Endothelial cell of umbilical vein (primary cell): ENCODE data around the gene ZFP36. TPM values are rescaled to one million over a fixed set of nuclear protein-coding genes. Genes with fewer than 3 reads are reported as not detected.

Experiments
- BruUV-seq: library from RNA; stranded (reverse); fragments of 400-500 nt; replicated peaks from 2 replicates; lab custom pipeline; 2021; lab: Mats Ljungman, UMichigan
- CTCF ChIA-PET: fragments of 300-600, 350-600 bp; sonication (Branson Sonifier 250); formaldehyde crosslinking; loops from one replicate; lab custom pipeline; 2021; ENCODE audit warnings: antibody characterized with exemption, inconsistent platforms; lab: Charles Lee
- POLR2A ChIA-PET: fragments of 300-600, 350-600 bp; sonication (Branson Sonifier 250); formaldehyde crosslinking; loops from one replicate; lab custom pipeline; 2021; ENCODE audit warnings: antibody characterized with exemption, inconsistent platforms; lab: Charles Lee
- DNase-seq: peaks from one replicate; pipeline ENCODE4 v3.0.0-alpha.2; 2011; ENCODE audit warnings: low read depth, low spot score
- FAIRE-seq: peaks from 2 replicates; lab custom pipeline; 2011; peaks lifted over from hg19 to GRCh38; lab: Jason Lieb, UNC
- H2AFZ ChIP-seq: 2 replicates; pipeline ENCODE4 v1.6.0; 2012; ENCODE audit warnings: low read depth, low read length, control low read depth, inconsistent platforms
- H3K27ac ChIP-seq: 2 replicates; pipeline ENCODE4 v1.5.1; 2011; ENCODE audit warnings: low read depth, mild to moderate bottlenecking, control low read depth, low read length, moderate library complexity; ENCODE audit not compliant: insufficient read depth
- H3K27me3 ChIP-seq, 2 experiments: 2 replicates each; pipeline versions ENCODE4 v1.6.0 to v1.6.1; 2011; ENCODE audit warnings: low read length in 2 of 2, mixed read lengths in 1 of 2; ENCODE audit not compliant: control insufficient read depth in 2 of 2, insufficient read depth in 2 of 2
- H3K36me3 ChIP-seq, 2 experiments: 2 replicates in 1 of 2; 3 replicates in 1 of 2; pipeline ENCODE4 v1.5.1; 2011; ENCODE audit warnings: low read length in 2 of 2, mild to moderate bottlenecking in 1 of 2, moderate library complexity in 1 of 2; ENCODE audit not compliant: control insufficient read depth in 2 of 2, insufficient read depth in 2 of 2; ENCODE audit errors: extremely low read depth in 1 of 2
- H3K4me1 ChIP-seq: 3 replicates; pipeline ENCODE4 v1.5.1; 2011; ENCODE audit warnings: mild to moderate bottlenecking, low read length; ENCODE audit not compliant: control insufficient read depth, insufficient read depth; ENCODE audit errors: extremely low read depth
- H3K4me2 ChIP-seq: 2 replicates; pipeline ENCODE4 v1.6.1; 2011; ENCODE audit warnings: low read length, control low read depth, mixed read lengths; ENCODE audit not compliant: insufficient read depth
- H3K4me3 ChIP-seq, 3 experiments: fragments of 200-600 bp in 1 of 3; sonication (generic), shearing (Covaris generic) in 1 of 3; replicated peaks in 1 of 3; 2 replicates each; pipeline ENCODE4 v1.5.1; 2011 to 2016; ENCODE audit warnings: control low read depth in 3 of 3, low read length in 3 of 3, mild to moderate bottlenecking in 2 of 3, inconsistent platforms in 1 of 3, low read depth in 1 of 3, moderate library complexity in 1 of 3; ENCODE audit not compliant: insufficient read depth in 1 of 3
- H3K79me2 ChIP-seq: 2 replicates; pipeline ENCODE4 v1.6.0; 2012; ENCODE audit warnings: low read length, inconsistent platforms; ENCODE audit not compliant: control insufficient read depth, insufficient read depth
- H3K9ac ChIP-seq: replicated peaks from 2 replicates; pipeline ENCODE3; 2011; ENCODE audit warnings: low read length, control low read depth; ENCODE audit not compliant: insufficient read depth; ENCODE audit errors: extremely low read depth
- H3K9me1 ChIP-seq: replicated peaks from 3 replicates; pipeline ENCODE4 v1.6.0; 2011; ENCODE audit warnings: mild to moderate bottlenecking, low read length; ENCODE audit not compliant: control insufficient read depth, insufficient read depth; ENCODE audit errors: extremely low read depth
- H3K9me3 ChIP-seq: replicated peaks from 2 replicates; pipeline ENCODE4 v1.5.1; 2012; ENCODE audit warnings: low read length, inconsistent platforms; ENCODE audit not compliant: control insufficient read depth, insufficient read depth
- H4K20me1 ChIP-seq: replicated peaks from 2 replicates; pipeline ENCODE3; 2011; ENCODE audit warnings: mild to moderate bottlenecking, low read length; ENCODE audit not compliant: control insufficient read depth, insufficient read depth; ENCODE audit errors: extremely low read depth
- EZH2 ChIP-seq: IDR thresholded peaks from 2 replicates; pipeline ENCODE4 v1.6.1; 2012; ENCODE audit warnings: borderline replicate concordance, low read depth, mild to moderate bottlenecking, moderate library complexity, low read length, inconsistent platforms; ENCODE audit not compliant: severe bottlenecking
- FOS ChIP-seq: IDR thresholded peaks from 2 replicates; pipeline ENCODE4 v1.6.1; 2011; ENCODE audit warnings: mild to moderate bottlenecking, low read length, moderate library complexity, borderline replicate concordance; ENCODE audit not compliant: insufficient read depth
- GATA2 ChIP-seq: IDR thresholded peaks from 2 replicates; pipeline ENCODE4 v1.7.0; 2011; ENCODE audit warnings: low read depth, mild to moderate bottlenecking, moderate library complexity, mixed read lengths, low read length; ENCODE audit not compliant: insufficient read length, insufficient read depth
- JUN ChIP-seq: IDR thresholded peaks from 2 replicates; pipeline ENCODE4 v1.6.1; 2011; ENCODE audit warnings: borderline replicate concordance, low read depth; ENCODE audit not compliant: insufficient read length, insufficient read depth
- MYC ChIP-seq: IDR thresholded peaks from one replicate; pipeline ENCODE4 v1.6.1; 2011; ENCODE audit warnings: mild to moderate bottlenecking, low read depth, low read length
- POLR2A ChIP-seq: IDR thresholded peaks from 2 replicates; pipeline ENCODE4 v1.6.1; 2012; ENCODE audit warnings: low read depth, mild to moderate bottlenecking, control low read depth, low read length
- POLR2AphosphoS5 ChIP-seq: IDR thresholded peaks from 2 replicates; pipeline ENCODE4 v1.6.1; 2012; ENCODE audit warnings: low read depth, mild to moderate bottlenecking, control low read depth, low read length, moderate library complexity; ENCODE audit not compliant: insufficient read depth
- dilution Hi-C: fragments of 300-500 bp; cut with MboI; formaldehyde crosslinking; loops from one replicate; pipeline ENCODE4 v1.15.0; 2019; ENCODE audit warnings: low sequenced_read_pairs; ENCODE audit not compliant: extremely low pct_ligation_motif_present
- intact Hi-C: fragments of 100-400 bp; cut with micrococcal nuclease; formaldehyde crosslinking; loops from one replicate; pipeline ENCODE4 v1.10.0; 2022
- polyA plus RNA-seq, 4 experiments: library from polyadenylated mRNA; depleted of rRNA in 3 of 4; stranded (reverse) in 3 of 4; unstranded in 1 of 4; fragments of >200 nt; gene quantifications; 2 replicates each; pipeline versions ENCODE4 v1.2.1 to v1.2.3, GENCODE V29; 2011 to 2012; ENCODE audit warnings: missing spikeins in 1 of 4
- total RNA-seq: library from RNA; stranded (reverse); gene quantifications from 2 replicates; pipeline ENCODE4 v1.2.3, GENCODE V29; 2021
- TF ChIP-seq, protein P1 (sequence below), 2 donors: IDR thresholded peaks; 1 replicate in 1 of 2; 2 replicates in 1 of 2; pipeline ENCODE4 v1.5.1; 2011; ENCODE audit warnings: low read length in 2 of 2, mild to moderate bottlenecking in 2 of 2, moderate library complexity in 2 of 2, control low read depth in 1 of 2, inconsistent platforms in 1 of 2, low read depth in 1 of 2; ENCODE audit not compliant: insufficient read depth in 1 of 2; ENCODE audit errors: extremely low read depth in 1 of 2
- TF ChIP-seq, protein P2 (sequence below): IDR thresholded peaks from 2 replicates; pipeline ENCODE4 v1.6.1; 2011; ENCODE audit not compliant: insufficient read depth, insufficient read length

Gene ZFP36
- total and polyA plus RNA-seq, 2 donors (not counting 3 experiments of a cell fraction or from before 2014, with no cell fraction given), result 12.2 to 21.7 TPM

DNA sequence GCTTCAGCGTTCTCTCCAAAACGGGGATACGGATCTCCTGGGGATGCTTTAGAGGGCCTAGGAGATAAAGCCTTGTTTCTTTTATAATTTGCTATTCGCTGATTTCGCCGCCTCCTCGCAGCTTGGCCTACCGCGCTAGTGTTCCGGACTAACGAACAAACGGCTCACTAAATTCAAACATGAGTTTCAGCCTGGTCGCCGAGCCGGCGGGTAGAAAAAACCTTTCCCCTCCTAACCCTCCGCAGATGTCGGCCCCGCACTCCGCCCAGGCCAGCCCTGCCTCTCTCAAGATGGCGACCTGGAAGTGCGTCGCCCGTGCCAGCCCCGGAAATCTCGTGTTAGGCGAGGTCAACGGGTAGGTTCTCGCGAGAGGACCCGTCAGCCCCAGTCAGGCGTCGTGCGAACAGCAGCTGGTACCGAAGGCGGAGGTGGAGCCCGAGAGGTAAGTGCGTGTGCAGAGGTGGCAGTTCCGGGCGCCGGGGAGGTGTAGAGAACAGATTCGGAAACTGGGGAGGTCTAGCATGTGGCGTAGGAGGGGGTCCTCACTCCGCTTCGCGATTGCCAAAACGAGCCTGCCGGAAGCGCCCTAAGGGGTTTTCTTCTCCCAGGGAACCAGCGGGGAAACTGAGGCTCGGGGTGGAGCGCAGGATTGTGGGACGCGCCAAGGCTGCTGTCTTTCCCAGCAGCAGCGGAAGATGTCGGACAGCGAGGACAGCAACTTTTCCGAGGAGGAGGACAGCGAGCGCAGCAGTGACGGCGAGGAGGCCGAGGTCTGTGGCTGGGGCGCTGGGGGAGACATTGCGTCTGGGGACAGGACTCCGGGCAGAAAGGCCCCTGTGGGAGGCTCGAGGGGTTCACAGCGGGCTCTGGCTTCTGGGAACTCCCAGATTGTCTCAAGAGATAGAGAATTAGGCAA lies 38.8 kb downstream of the ZFP36 start, which contains the start of gene SUPT5H:
TSS of gene SUPT5H (plus strand) at position 387 of the 916 bp plus-strand sequence. CDS start at position 696, 309 bp downstream.
- POLR2A ChIA-PET, result interaction anchor here (0.7 to 3.2 kb wide), 3 partner anchors 10 to 18 kb away, joined by 4 to 16 read pairs (median 4); partner anchors contain the start of gene RPS16
- H3K27ac ChIP-seq, result peak within 1 kb of the TSS; percentile 94
- BruUV-seq, result TSS peak; percentile 35

More for the DNA sequence above, 38.8 kb downstream of the ZFP36 start, which contains the start of gene SUPT5H:
- Histone ChIP-seq H3K4me1 (peaks cover 20% of the 10 kb centered on the region), H3K9me3 (no peaks in the 10 kb centered on the region), H3K4me3 (peak within 1 kb of the TSS; percentile 85 to 98 (median 94)), H3K4me2 (peak within 1 kb of the TSS; percentile 84), H3K9me1 (no peaks in the 10 kb centered on the region), H3K9ac (peak within 1 kb of the TSS; percentile 99), H3K36me3 (peaks cover 6 to 9% of the 10 kb centered on the region in 2 experiments), H3K79me2 (peaks cover 59% of the 10 kb centered on the region), H3K27me3 (no peaks in the 10 kb centered on the region), H2AFZ (peak within 1 kb of the TSS; percentile 88), H4K20me1 (no peaks in the 10 kb centered on the region)
- DNase-seq (peak; percentile 98), FAIRE-seq (peak; percentile 98)
- dilution Hi-C loops, result no loop called here
- CTCF ChIA-PET, result interaction anchor here (0.6 to 1.2 kb wide), 2 partner anchors 23 to 31 kb away, joined by 4 read pairs; no protein-coding TSS in a partner anchor
- intact Hi-C loops, result loop anchor here (1.0 to 10.0 kb wide), 3 partner anchors 9 to 89 kb away; partner anchors contain the start of genes EID2B and TIMM50
- TF ChIP-seq, protein P1, sequence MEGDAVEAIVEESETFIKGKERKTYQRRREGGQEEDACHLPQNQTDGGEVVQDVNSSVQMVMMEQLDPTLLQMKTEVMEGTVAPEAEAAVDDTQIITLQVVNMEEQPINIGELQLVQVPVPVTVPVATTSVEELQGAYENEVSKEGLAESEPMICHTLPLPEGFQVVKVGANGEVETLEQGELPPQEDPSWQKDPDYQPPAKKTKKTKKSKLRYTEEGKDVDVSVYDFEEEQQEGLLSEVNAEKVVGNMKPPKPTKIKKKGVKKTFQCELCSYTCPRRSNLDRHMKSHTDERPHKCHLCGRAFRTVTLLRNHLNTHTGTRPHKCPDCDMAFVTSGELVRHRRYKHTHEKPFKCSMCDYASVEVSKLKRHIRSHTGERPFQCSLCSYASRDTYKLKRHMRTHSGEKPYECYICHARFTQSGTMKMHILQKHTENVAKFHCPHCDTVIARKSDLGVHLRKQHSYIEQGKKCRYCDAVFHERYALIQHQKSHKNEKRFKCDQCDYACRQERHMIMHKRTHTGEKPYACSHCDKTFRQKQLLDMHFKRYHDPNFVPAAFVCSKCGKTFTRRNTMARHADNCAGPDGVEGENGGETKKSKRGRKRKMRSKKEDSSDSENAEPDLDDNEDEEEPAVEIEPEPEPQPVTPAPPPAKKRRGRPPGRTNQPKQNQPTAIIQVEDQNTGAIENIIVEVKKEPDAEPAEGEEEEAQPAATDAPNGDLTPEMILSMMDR (IDR thresholded peaks at IDR 0.05; ENCODE audit: extremely low read depth in 1 of 2, insufficient read depth in 1 of 2, low read depth in 1 of 2, low read length in 2 of 2), result no peak
- TF ChIP-seq MYC (peak; percentile 78), FOS (no peak), JUN (no peak), POLR2AphosphoS5 (peak; percentile 95), EZH2 (no peak), POLR2A (peak; percentile 81), GATA2 (no peak)
- TF ChIP-seq, protein P2, sequence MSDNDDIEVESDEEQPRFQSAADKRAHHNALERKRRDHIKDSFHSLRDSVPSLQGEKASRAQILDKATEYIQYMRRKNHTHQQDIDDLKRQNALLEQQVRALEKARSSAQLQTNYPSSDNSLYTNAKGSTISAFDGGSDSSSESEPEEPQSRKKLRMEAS, result peak; percentile 67
